ENCODE results near the gene HNRNPUL1. TPM values are rescaled to one million over a fixed set of nuclear protein-coding genes. Genes with fewer than 3 reads are reported as not detected.

HNRNPUL1 gene
- total RNA-seq, 1 experiment from 2014 or later: 315 TPM

DNA sequence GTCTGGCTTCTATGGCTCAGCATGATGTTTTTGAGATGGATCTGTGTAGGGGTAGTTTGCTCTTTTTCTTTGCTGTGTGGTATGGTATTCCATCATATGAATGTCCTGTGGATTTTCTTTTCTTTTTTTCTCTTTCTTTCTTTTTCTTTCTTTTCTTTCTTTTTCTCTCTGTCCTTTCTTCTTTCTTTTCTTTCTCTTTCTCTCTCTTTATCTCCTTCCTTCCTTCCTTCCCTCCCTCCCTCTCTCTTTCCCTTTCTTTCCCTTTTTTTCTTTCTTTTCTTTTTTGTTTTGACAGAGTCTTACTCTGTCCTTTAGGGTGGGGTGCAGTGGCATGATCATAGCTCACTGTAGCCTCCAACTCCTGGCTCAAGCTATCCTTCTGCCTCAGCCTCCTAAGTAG is 9.0 kb upstream of the HNRNPUL1 start:
- Histone ChIP-seq H2BK15ac (ENCODE audit: low read depth, low read length) (no peak overlapping the region), H3K4me1 (ENCODE audit: insufficient read depth, low read length) (no peaks in the 10 kb centered on the region), H3K18ac (ENCODE audit: insufficient read length, low read depth, low read length) (no peak overlapping the region), H3K23ac (ENCODE audit: insufficient read length, low read depth, low read length) (no peak overlapping the region), H3K79me2 (ENCODE audit: insufficient read depth, low read length) (no peaks in the 10 kb centered on the region), H4K91ac (ENCODE audit: insufficient read length, low read depth, low read length) (no peak overlapping the region), H3K4me2 (ENCODE audit: insufficient read depth, insufficient read length, low read length) (no peak overlapping the region), H3K14ac (ENCODE audit: insufficient read depth, low read length) (no peak overlapping the region), H2BK12ac (ENCODE audit: insufficient read length, low read depth, low read length) (no peak overlapping the region), H3K4ac (ENCODE audit: low read depth, low read length) (no peak overlapping the region), H3K27ac (ENCODE audit: insufficient read length, low read depth, low read length) (no peak overlapping the region), H3T11ph (ENCODE audit: low read length) (no peak overlapping the region), H4K5ac (ENCODE audit: insufficient read length, low read depth, low read length) (no peak overlapping the region), H4K8ac (replicated peaks; ENCODE audit: insufficient read length, low read depth, low read length) (no peak overlapping the region), H3K9me3 (ENCODE audit: control insufficient read depth, low read depth, low read length) (no peaks in the 10 kb centered on the region), H2BK5ac (ENCODE audit: insufficient read length, low read length) (no peak overlapping the region), H3K9ac (ENCODE audit: extremely low read depth, insufficient read length, low read length) (no peak overlapping the region), H2AFZ (ENCODE audit: low read length) (no peak overlapping the region), H2AK5ac (ENCODE audit: insufficient read length, low read length) (no peak overlapping the region), H2BK20ac (ENCODE audit: low read depth, low read length, poor library complexity, severe bottlenecking) (no peak overlapping the region), H2BK120ac (ENCODE audit: low read depth, low read length, poor library complexity, severe bottlenecking) (no peak overlapping the region), H3K27me3 (ENCODE audit: insufficient read depth, low read length) (no peaks in the 10 kb centered on the region), H3K79me1 (ENCODE audit: insufficient read depth, low read depth, low read length, poor library complexity, severe bottlenecking) (no peaks in the 10 kb centered on the region), H3K56ac (ENCODE audit: insufficient read length, low read depth, low read length) (no peak overlapping the region), H4K20me1 (ENCODE audit: control insufficient read depth, insufficient read depth, insufficient read length) (no peaks in the 10 kb centered on the region), H3K23me2 (ENCODE audit: insufficient read length, low read depth, low read length, poor library complexity, severe bottlenecking) (no peaks in the 10 kb centered on the region)
- H3K27ac Mint-ChIP-seq: no peak overlapping the region
- no peaks in the 10 kb centered on the region; a peak in 1 of 4 replicates for H3K4me1 Mint-ChIP-seq
- no peaks in the 10 kb centered on the region for H3K9me3 Mint-ChIP-seq
- H3K27me3 Mint-ChIP-seq (ENCODE audit: low read depth): no peaks in the 10 kb centered on the region
- peaks cover 20 to 77% (median 69%) of the 10 kb centered on the region in 3 experiments; a peak in 6 of 7 replicates for H3K36me3 Mint-ChIP-seq (ENCODE audit: insufficient read depth in 1 of 3, low read depth in 3 of 3)
- no peak for DNase-seq
- TF ChIP-seq, protein P1, sequence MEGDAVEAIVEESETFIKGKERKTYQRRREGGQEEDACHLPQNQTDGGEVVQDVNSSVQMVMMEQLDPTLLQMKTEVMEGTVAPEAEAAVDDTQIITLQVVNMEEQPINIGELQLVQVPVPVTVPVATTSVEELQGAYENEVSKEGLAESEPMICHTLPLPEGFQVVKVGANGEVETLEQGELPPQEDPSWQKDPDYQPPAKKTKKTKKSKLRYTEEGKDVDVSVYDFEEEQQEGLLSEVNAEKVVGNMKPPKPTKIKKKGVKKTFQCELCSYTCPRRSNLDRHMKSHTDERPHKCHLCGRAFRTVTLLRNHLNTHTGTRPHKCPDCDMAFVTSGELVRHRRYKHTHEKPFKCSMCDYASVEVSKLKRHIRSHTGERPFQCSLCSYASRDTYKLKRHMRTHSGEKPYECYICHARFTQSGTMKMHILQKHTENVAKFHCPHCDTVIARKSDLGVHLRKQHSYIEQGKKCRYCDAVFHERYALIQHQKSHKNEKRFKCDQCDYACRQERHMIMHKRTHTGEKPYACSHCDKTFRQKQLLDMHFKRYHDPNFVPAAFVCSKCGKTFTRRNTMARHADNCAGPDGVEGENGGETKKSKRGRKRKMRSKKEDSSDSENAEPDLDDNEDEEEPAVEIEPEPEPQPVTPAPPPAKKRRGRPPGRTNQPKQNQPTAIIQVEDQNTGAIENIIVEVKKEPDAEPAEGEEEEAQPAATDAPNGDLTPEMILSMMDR (conservative IDR thresholded peaks at IDR 0.05): no peak
- H3K4me3 Mint-ChIP-seq: no peak overlapping the region

Data from H9 (cell line).